ENCODE data around the gene ADGRG3. TPM values are rescaled to one million over a fixed set of nuclear protein-coding genes. Genes with fewer than 3 reads are reported as not detected.

Gene ADGRG3
- total and polyA plus RNA-seq, 9 of the 15 experiments (the other 6 are each of a cell fraction or from before 2014, with no cell fraction given) = 0.09 to 0.52 (median 0.14) TPM; not detected in 3

GRCh38 chr16:57619606-57620334, 48.3 kb upstream of the ADGRG3 start:
- H2AFZ ChIP-seq (ENCODE audit: low read depth, low read length) = no peak overlapping the region
- in situ Hi-C loops (cut with MboI) = no loop called here
- no peaks in the 10 kb centered on the region for H3K9me1 ChIP-seq (ENCODE audit: control insufficient read depth, insufficient read depth, low read length)
- peaks cover 0 to 28% of the 10 kb centered on the region in 2 experiments; a peak in 2 of 5 replicates for H3K27me3 ChIP-seq (ENCODE audit: control insufficient read depth in 2 of 2, insufficient read depth in 2 of 2, low read length in 2 of 2)
- H3K27ac ChIP-seq (ENCODE audit: extremely low read depth, low read depth, low read length) = no peak overlapping the region
- DNase-seq (ENCODE audit: extremely low read depth in 1 of 4, low spot score in 3 of 4) (no peak), FAIRE-seq (no peak), ATAC-seq (no peak)
- H4K20me1 ChIP-seq (replicated peaks; ENCODE audit: control insufficient read depth, insufficient read depth, low read length) = no peaks in the 10 kb centered on the region
- TF ChIP-seq ZKSCAN8 (CRISPR knock-in tag; IDR thresholded peaks at IDR 0.05) (no peak), ZNF609 (CRISPR knock-in tag; IDR thresholded peaks at IDR 0.05; ENCODE audit: borderline replicate concordance) (no peak), FOXJ2 (tag; IDR thresholded peaks at IDR 0.05) (no peak), ZNF134 (CRISPR knock-in tag; conservative IDR thresholded peaks at IDR 0.05) (no peak), ZNF354B (CRISPR knock-in tag; IDR thresholded peaks at IDR 0.05) (no peak), ZNF146 (CRISPR knock-in tag; IDR thresholded peaks at IDR 0.05; ENCODE audit: unreplicated experiment) (no peak), EZH2 (IDR thresholded peaks at IDR 0.05; ENCODE audit: borderline replicate concordance, low read depth, low read length) (no peak), GABPB1 (CRISPR knock-in tag; IDR thresholded peaks at IDR 0.05) (no peak), ATF2 (CRISPR knock-in tag; IDR thresholded peaks at IDR 0.05) (no peak), BRCA1 (IDR thresholded peaks at IDR 0.05) (no peak), BRCA1 (CRISPR knock-in tag; IDR thresholded peaks at IDR 0.05) (no peak), TCF7L2 (IDR thresholded peaks at IDR 0.05; ENCODE audit: low read depth, low read length) (no peak), ZNF830 (CRISPR knock-in tag; IDR thresholded peaks at IDR 0.05) (no peak), ARHGAP35 (IDR thresholded peaks at IDR 0.05; ENCODE audit: partially characterized antibody) (no peak), PATZ1 (CRISPR knock-in tag; IDR thresholded peaks at IDR 0.05; ENCODE audit: borderline replicate concordance) (no peak)
- no peaks in the 10 kb centered on the region for H3K36me3 ChIP-seq (ENCODE audit: control insufficient read depth, insufficient read depth, low read length)
- no peaks in the 10 kb centered on the region for H3K9me3 ChIP-seq (replicated peaks; ENCODE audit: control insufficient read depth, insufficient read depth, low read depth, low read length)
- 22% methylated on average over 16 of the region's 16 CpGs for WGBS (ENCODE audit: insufficient coverage, low coverage, missing lambda C conversion rate)
- no TSS peak for BruUV-seq (replicated peaks)
- H3K9ac ChIP-seq (ENCODE audit: insufficient read depth in 1 of 2, low read depth in 2 of 2, low read length in 2 of 2) = no peak overlapping the region
- POLR2A ChIA-PET = interaction anchor here (0.6 kb wide), 1 partner anchor 574 kb away, joined by 3 read pairs; no protein-coding TSS in a partner anchor
- H3K4me2 ChIP-seq (ENCODE audit: insufficient read depth, low read length) = no peak overlapping the region
- intact Hi-C loops (cut with micrococcal nuclease) = no loop called here
- peaks cover 0 to 23% of the 10 kb centered on the region in 2 experiments; a peak in 3 of 5 replicates for H3K4me1 ChIP-seq (replicated peaks in 1 of 2; ENCODE audit: control insufficient read depth in 2 of 2, insufficient read depth in 2 of 2, low read length in 2 of 2)
- CTCF ChIA-PET (ENCODE audit: low intra/inter-chr PET ratio) = no interaction called here
- H3K4me3 ChIP-seq = no peak overlapping the region
- no peaks in the 10 kb centered on the region for H3K79me2 ChIP-seq (ENCODE audit: control insufficient read depth, insufficient read depth, low read length)
